ENCODE measurements around the gene METRN. TPM values are rescaled to one million over a fixed set of nuclear protein-coding genes. Genes with fewer than 3 reads are reported as not detected.

METRN gene
- total and polyA plus RNA-seq, 2 of the 4 experiments (the other 2 are of a cell fraction): 6.1 to 48.2 TPM

- Histone ChIP-seq H4K91ac (ENCODE audit: insufficient read depth, low read depth, low read length) (no peak overlapping the region), H3K23ac (ENCODE audit: low read depth, low read length) (no peak overlapping the region), H3K27ac (ENCODE audit: insufficient read depth, low read length) (no peak overlapping the region), H3K9ac (ENCODE audit: low read depth, low read length) (no peak overlapping the region), H2BK5ac (ENCODE audit: low read depth, low read length, poor library complexity, severe bottlenecking) (no peak overlapping the region), H3K14ac (replicated peaks; ENCODE audit: low read depth, low read length) (no peak overlapping the region), H3K56ac (ENCODE audit: extremely low read depth, insufficient read depth, low read length) (no peak overlapping the region), H2AK5ac (ENCODE audit: low read depth, low read length) (no peak overlapping the region), H3K4me2 (ENCODE audit: low read depth, low read length) (no peak overlapping the region), H2AFZ (replicated peaks; ENCODE audit: low read length, poor library complexity) (no peak overlapping the region), H2BK15ac (ENCODE audit: low read depth, low read length) (no peak overlapping the region), H4K20me1 (ENCODE audit: insufficient read depth, low read length) (peaks cover under 1% of the 10 kb centered on the region; the same call in 1 of the 2 replicates), H3K4me1 (ENCODE audit: control insufficient read depth, insufficient read depth, low read length) (peaks cover under 1% of the 10 kb centered on the region), H3K27me3 (ENCODE audit: control insufficient read depth, insufficient read depth, low read length) (no peaks in the 10 kb centered on the region), H3K79me1 (ENCODE audit: low read depth in 1 of 2, low read length in 2 of 2) (peaks cover 0 to 4% of the 10 kb centered on the region in 2 experiments; a peak in 1 of 4 replicates), H3K9me3 (ENCODE audit: control insufficient read depth, insufficient read depth, low read length) (no peaks in the 10 kb centered on the region), H4K8ac (ENCODE audit: low read depth in 2 of 2, low read length in 2 of 2) (no peak overlapping the region), H3K4me3 (ENCODE audit: insufficient read depth, low read depth, low read length) (no peak overlapping the region), H3K4ac (ENCODE audit: low read depth, low read length) (no peak overlapping the region), H2BK20ac (ENCODE audit: low read depth, low read length) (no peak overlapping the region), H2BK120ac (ENCODE audit: low read depth, low read length) (no peak overlapping the region), H3K36me3 (ENCODE audit: control insufficient read depth, insufficient read depth, low read length) (peaks cover 49% of the 10 kb centered on the region), H2AK9ac (replicated peaks; ENCODE audit: low read depth, low read length, poor library complexity) (peak overlapping the region; percentile 65), H4K5ac (ENCODE audit: low read depth, low read length) (no peak overlapping the region), H3K9me1 (ENCODE audit: insufficient read depth, low read length) (no peaks in the 10 kb centered on the region), H3K18ac (ENCODE audit: low read depth, low read length) (no peak overlapping the region)
- intact Hi-C loops (cut with micrococcal nuclease) (no loop called here), dilution Hi-C loops (cut with HindIII; ENCODE audit: low sequenced_read_pairs, unreplicated experiment) (no loop called here), in situ Hi-C loops (cut with MboI; ENCODE audit: low sequenced_read_pairs) (no loop called here)
- ChIA-PET POLR2A (ENCODE audit: unreplicated experiment) (no interaction called here), CTCF (no interaction called here)
- DNase-seq (no peak), ATAC-seq (ENCODE audit: low read depth) (no peak)
- BruUV-seq (replicated peaks): no TSS peak
- WGBS, 2 experiments (ENCODE audit: extremely low coverage in 2 of 2, insufficient read length in 1 of 2): 84% methylated on average over 11 of the region's 34 CpGs; no CpG with 5 or more reads in 1 of the 2 experiments
- TF ChIP-seq ELK1 (IDR thresholded peaks at IDR 0.05; ENCODE audit: borderline replicate concordance, low read depth, low read length): no peak
- no peak for TF ChIP-seq NFE2L2 (IDR thresholded peaks at IDR 0.05; ENCODE audit: low read depth, low read length)
- TF ChIP-seq CTCF (conservative IDR thresholded peaks at IDR 0.05; ENCODE audit: low read depth, low read length): 0 out of 2 replicates have a peak, but pooled peaks have one; percentile 20
Observed at GRCh38 chr16:733382-734207, 18.7 kb downstream of the METRN start.
